ENCODE measurements around the gene LGALS4. TPM values are rescaled to one million over a fixed set of nuclear protein-coding genes. Genes with fewer than 3 reads are reported as not detected.

The LGALS4 gene
- total and polyA plus RNA-seq, 9 of the 15 experiments (the other 6 are each of a cell fraction or from before 2014, with no cell fraction given), result 0.08 to 1.1 (median 0.30) TPM; not detected in 3

- TF ChIP-seq RREB1 (CRISPR knock-in tag; IDR thresholded peaks at IDR 0.05) (peak; percentile 61; the same call in 1 of the 2 replicates), CBX3 (IDR thresholded peaks at IDR 0.05; ENCODE audit: borderline replicate concordance in 1 of 2, low read length in 2 of 2) (peak in 1 of 2 experiments; percentile 18; a peak in 1 of 3 replicates), HBP1 (CRISPR knock-in tag; IDR thresholded peaks at IDR 0.05) (0 out of 2 replicates have a peak, but pooled peaks have one; percentile 23), RNF219 (CRISPR knock-in tag; IDR thresholded peaks at IDR 0.05) (no peak), U2AF2 (optimal IDR thresholded peaks at IDR 0.05; ENCODE audit: low read depth, low read length) (no peak), CREB1 (IDR thresholded peaks at IDR 0.05) (peak; percentile 95), CREB1 (CRISPR knock-in tag; IDR thresholded peaks at IDR 0.05) (peak; percentile 91), MNT (conservative IDR thresholded peaks at IDR 0.05) (peak; percentile 98 to 99), KDM1A (IDR thresholded peaks at IDR 0.05) (peak in 1 of 2 experiments; percentile 50; a peak in 1 of 4 replicates), FUS (optimal IDR thresholded peaks at IDR 0.05; ENCODE audit: low read depth, low read length) (no peak), RBBP5 (IDR thresholded peaks at IDR 0.05; ENCODE audit: borderline replicate concordance, insufficient read depth, low read length, poor library complexity, severe bottlenecking) (peak; percentile 6), NUFIP1 (IDR thresholded peaks at IDR 0.05; ENCODE audit: partially characterized antibody) (no peak), RBFOX2 (IDR thresholded peaks at IDR 0.05; ENCODE audit: low read depth, low read length) (peak; percentile 75), DACH1 (IDR thresholded peaks at IDR 0.05; ENCODE audit: partially characterized antibody) (no peak), FOXP1 (CRISPR knock-in tag; IDR thresholded peaks at IDR 0.05) (no peak), TCFL5 (CRISPR knock-in tag; conservative IDR thresholded peaks at IDR 0.05) (no peak), GATAD2B (IDR thresholded peaks at IDR 0.05; ENCODE audit: borderline replicate concordance) (peak; percentile 58; the same call in 1 of the 2 replicates)
Observed at GRCh38 chr19:38851622-38852230, 39.0 kb upstream of the LGALS4 start (continued).
